GM12878 (cell line): ENCODE data around the gene NFKB2. TPM values are rescaled to one million over a fixed set of nuclear protein-coding genes. Genes with fewer than 3 reads are reported as not detected.

Source experiments
- BACH1 ChIP-seq: fragments of 450-650 bp; IDR thresholded peaks from 2 replicates; pipeline ENCODE4 v1.6.1; 2017; ENCODE audit warnings: mild to moderate bottlenecking, borderline replicate concordance
- BHLHE40 ChIP-seq, 2 experiments: fragments of 450-650 bp in 1 of 2; IDR thresholded peaks; 2 replicates each; pipeline ENCODE4 v1.6.1; 2011 to 2017; ENCODE audit warnings: low read depth in 2 of 2, borderline replicate concordance in 1 of 2, improper control_type of control experiment in 1 of 2, low read length in 1 of 2, mild to moderate bottlenecking in 1 of 2
- CREM ChIP-seq: IDR thresholded peaks from 2 replicates; pipeline ENCODE4 v1.6.1; 2014; ENCODE audit warnings: antibody characterized with exemption, low read depth
- DPF2 ChIP-seq: fragments of 450-650 bp; IDR thresholded peaks from 2 replicates; pipeline ENCODE4 v1.6.1; 2017; ENCODE audit warnings: mild to moderate bottlenecking
- EP300 ChIP-seq, 2 experiments: fragments of 150-350 bp in 1 of 2; IDR thresholded peaks; 2 replicates each; pipeline ENCODE4 v1.6.1; 2011 to 2012; ENCODE audit warnings: low read depth in 2 of 2, low read length in 2 of 2, borderline replicate concordance in 1 of 2, improper control_type of control experiment in 1 of 2, inconsistent platforms in 1 of 2; ENCODE audit not compliant: control insufficient read depth in 1 of 2
- EZH2 ChIP-seq: IDR thresholded peaks from 2 replicates; pipeline ENCODE4 v1.6.1; 2012; ENCODE audit warnings: low read depth, mild to moderate bottlenecking, control low read depth, inconsistent platforms, low read length, borderline replicate concordance; ENCODE audit not compliant: control insufficient read depth
- FOXK2 ChIP-seq: fragments of 450-650 bp; IDR thresholded peaks from 2 replicates; pipeline ENCODE4 v1.6.1; 2017; ENCODE audit warnings: mild to moderate bottlenecking, moderate library complexity
- GATAD2B ChIP-seq: fragments of 450-650 bp; conservative IDR thresholded peaks from 2 replicates; pipeline ENCODE4 v1.6.1; 2017; ENCODE audit warnings: low read depth, mild to moderate bottlenecking, moderate library complexity
- HCFC1 ChIP-seq: fragments of 150-350 bp; IDR thresholded peaks from 2 replicates; pipeline ENCODE4 v1.6.1; 2014; ENCODE audit warnings: low read length
- NFXL1 ChIP-seq: fragments of 450-650 bp; IDR thresholded peaks from 2 replicates; pipeline ENCODE4 v1.6.1; 2017; ENCODE audit warnings: antibody characterized with exemption, mild to moderate bottlenecking, borderline replicate concordance
- NR2F1 ChIP-seq: fragments of 450-650 bp; conservative IDR thresholded peaks from 2 replicates; pipeline ENCODE4 v1.6.1; 2017; ENCODE audit warnings: mild to moderate bottlenecking
- POLR2AphosphoS5 ChIP-seq: IDR thresholded peaks from 2 replicates; pipeline ENCODE4 v1.6.1; 2011; ENCODE audit warnings: mild to moderate bottlenecking, low read length, inconsistent platforms
- TAF1 ChIP-seq: IDR thresholded peaks from 2 replicates; pipeline ENCODE4 v1.6.1; 2011; ENCODE audit warnings: mild to moderate bottlenecking, low read depth, low read length, borderline replicate concordance
- TCF12 ChIP-seq: IDR thresholded peaks from 2 replicates; pipeline ENCODE4 v1.6.1; 2011; ENCODE audit warnings: low read depth, mild to moderate bottlenecking, low read length
- TCF3 ChIP-seq: IDR thresholded peaks from 2 replicates; pipeline ENCODE4 v1.6.1; 2012; ENCODE audit warnings: low read depth, mild to moderate bottlenecking, low read length, borderline replicate concordance; ENCODE audit not compliant: insufficient read depth
- polyA plus RNA-seq, 11 experiments: library from polyadenylated mRNA; depleted of rRNA in 4 of 11; unstranded in 6 of 11; stranded (reverse) in 5 of 11; fragments of >200 nt; fragmentation: Nextera tagmentation in 4 of 11; fragmentation: Illumina TruSeq in 1 of 11; extraction: Ambion mirVana in 4 of 11; extraction: Trizol in 1 of 11; gene quantifications; 1 replicate in 1 of 11; 2 replicates in 10 of 11; pipeline versions ENCODE4 v1.2.1 to v1.2.3, GENCODE V29; 2011 to 2016; ENCODE audit warnings: inconsistent platforms in 2 of 11, missing spikeins in 2 of 11, low read depth in 1 of 11
- total RNA-seq, 4 experiments: library from RNA; depleted of rRNA in 3 of 4; stranded (reverse); fragments of >200 nt in 3 of 4; fragmentation: Illumina TruSeq in 1 of 4; extraction: Trizol in 1 of 4; gene quantifications; 2 replicates each; pipeline versions ENCODE4 v1.2.1 to v1.2.3, GENCODE V29; 2013 to 2021
- TF ChIP-seq, protein P1 (sequence below): IDR thresholded peaks from 2 replicates; pipeline ENCODE4 v1.6.1; 2012; ENCODE audit warnings: low read depth, low read length, improper control_type of control experiment
- TF ChIP-seq, protein P2 (sequence below): fragments of 150-350 bp; IDR thresholded peaks from 2 replicates; pipeline ENCODE4 v1.6.1; 2014; ENCODE audit warnings: mild to moderate bottlenecking, low read depth, low read length
- TF ChIP-seq, protein P3 (sequence below): fragments of 450-650 bp; IDR thresholded peaks from 2 replicates; pipeline ENCODE4 v1.6.1; 2017; ENCODE audit warnings: mild to moderate bottlenecking, moderate library complexity
- TF ChIP-seq, protein P4 (sequence below): fragments of 450-650 bp; conservative IDR thresholded peaks from 2 replicates; pipeline ENCODE4 v1.6.1; 2017; ENCODE audit warnings: mild to moderate bottlenecking, moderate library complexity

NFKB2 gene
- total and polyA plus RNA-seq, 10 of the 15 experiments (the other 5 are each of a cell fraction or from before 2014, with no cell fraction given), result 0.56 to 144 (median 49.4) TPM

DNA sequence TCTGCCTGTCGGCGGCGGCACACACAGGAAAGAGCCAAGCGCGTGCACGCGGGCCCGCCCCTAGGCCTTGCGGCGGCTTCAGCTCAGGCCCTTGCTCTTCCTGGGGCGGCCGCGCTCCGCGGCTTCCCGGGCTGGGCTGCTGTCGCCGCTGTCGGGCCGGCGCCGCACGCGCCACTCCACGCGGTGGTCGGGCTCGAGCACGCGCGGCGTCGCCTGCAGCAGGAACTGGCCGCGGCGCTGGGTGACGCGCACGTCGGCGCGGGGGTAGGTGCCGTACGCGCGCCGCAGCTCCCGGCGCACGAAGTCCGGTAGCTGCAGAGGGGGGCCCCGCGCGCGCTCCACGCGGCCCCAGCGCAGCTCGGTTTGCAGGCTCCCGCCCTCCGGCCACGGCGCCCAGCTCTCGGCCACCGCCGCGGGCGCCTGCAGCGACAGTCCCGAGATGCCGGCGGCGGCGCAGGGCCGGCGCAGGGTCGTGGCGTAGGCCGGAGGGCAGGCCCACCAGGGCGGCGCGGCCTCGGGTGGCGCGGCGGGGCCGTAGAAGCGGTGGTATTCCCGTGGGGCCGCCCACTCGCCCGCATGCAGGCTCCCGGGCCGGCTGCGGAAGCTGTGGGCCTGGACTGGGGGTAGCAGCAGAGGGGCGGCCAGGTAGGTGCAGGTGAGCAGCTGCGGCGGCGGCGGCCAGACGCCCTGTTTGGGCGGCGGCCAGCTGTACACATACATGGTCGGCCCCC is 55.0 kb downstream of the NFKB2 start (continued):
- TF ChIP-seq, protein P1, sequence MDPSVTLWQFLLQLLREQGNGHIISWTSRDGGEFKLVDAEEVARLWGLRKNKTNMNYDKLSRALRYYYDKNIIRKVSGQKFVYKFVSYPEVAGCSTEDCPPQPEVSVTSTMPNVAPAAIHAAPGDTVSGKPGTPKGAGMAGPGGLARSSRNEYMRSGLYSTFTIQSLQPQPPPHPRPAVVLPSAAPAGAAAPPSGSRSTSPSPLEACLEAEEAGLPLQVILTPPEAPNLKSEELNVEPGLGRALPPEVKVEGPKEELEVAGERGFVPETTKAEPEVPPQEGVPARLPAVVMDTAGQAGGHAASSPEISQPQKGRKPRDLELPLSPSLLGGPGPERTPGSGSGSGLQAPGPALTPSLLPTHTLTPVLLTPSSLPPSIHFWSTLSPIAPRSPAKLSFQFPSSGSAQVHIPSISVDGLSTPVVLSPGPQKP, result 0 out of 2 replicates have a peak, but pooled peaks have one; percentile 16
- TF ChIP-seq CREM (0 out of 2 replicates have a peak, but pooled peaks have one; percentile 8), DPF2 (peak; percentile 91; the same call in 1 of the 2 replicates), HCFC1 (no peak), NR2F1 (peak; percentile 87), TAF1 (peak; percentile 72; the same call in 1 of the 2 replicates), TCF12 (0 out of 2 replicates have a peak, but pooled peaks have one; percentile 59), BHLHE40 (IDR thresholded peaks at IDR 0.05; ENCODE audit: borderline replicate concordance in 1 of 2, low read depth in 2 of 2, low read length in 1 of 2) (peak; percentile 87 to 96), POLR2AphosphoS5 (peak; percentile 51; the same call in 1 of the 2 replicates), BACH1 (peak; percentile 91), EZH2 (no peak), GATAD2B (peak; percentile 97), TCF3 (peak; percentile 11; the same call in 1 of the 2 replicates), EP300 (IDR thresholded peaks at IDR 0.05; ENCODE audit: borderline replicate concordance in 1 of 2, control insufficient read depth in 1 of 2, low read depth in 2 of 2, low read length in 2 of 2) (no peak), NFXL1 (no peak), FOXK2 (no peak)
- TF ChIP-seq, protein P2, sequence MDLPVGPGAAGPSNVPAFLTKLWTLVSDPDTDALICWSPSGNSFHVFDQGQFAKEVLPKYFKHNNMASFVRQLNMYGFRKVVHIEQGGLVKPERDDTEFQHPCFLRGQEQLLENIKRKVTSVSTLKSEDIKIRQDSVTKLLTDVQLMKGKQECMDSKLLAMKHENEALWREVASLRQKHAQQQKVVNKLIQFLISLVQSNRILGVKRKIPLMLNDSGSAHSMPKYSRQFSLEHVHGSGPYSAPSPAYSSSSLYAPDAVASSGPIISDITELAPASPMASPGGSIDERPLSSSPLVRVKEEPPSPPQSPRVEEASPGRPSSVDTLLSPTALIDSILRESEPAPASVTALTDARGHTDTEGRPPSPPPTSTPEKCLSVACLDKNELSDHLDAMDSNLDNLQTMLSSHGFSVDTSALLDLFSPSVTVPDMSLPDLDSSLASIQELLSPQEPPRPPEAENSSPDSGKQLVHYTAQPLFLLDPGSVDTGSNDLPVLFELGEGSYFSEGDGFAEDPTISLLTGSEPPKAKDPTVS, result no peak
- TF ChIP-seq, protein P3, sequence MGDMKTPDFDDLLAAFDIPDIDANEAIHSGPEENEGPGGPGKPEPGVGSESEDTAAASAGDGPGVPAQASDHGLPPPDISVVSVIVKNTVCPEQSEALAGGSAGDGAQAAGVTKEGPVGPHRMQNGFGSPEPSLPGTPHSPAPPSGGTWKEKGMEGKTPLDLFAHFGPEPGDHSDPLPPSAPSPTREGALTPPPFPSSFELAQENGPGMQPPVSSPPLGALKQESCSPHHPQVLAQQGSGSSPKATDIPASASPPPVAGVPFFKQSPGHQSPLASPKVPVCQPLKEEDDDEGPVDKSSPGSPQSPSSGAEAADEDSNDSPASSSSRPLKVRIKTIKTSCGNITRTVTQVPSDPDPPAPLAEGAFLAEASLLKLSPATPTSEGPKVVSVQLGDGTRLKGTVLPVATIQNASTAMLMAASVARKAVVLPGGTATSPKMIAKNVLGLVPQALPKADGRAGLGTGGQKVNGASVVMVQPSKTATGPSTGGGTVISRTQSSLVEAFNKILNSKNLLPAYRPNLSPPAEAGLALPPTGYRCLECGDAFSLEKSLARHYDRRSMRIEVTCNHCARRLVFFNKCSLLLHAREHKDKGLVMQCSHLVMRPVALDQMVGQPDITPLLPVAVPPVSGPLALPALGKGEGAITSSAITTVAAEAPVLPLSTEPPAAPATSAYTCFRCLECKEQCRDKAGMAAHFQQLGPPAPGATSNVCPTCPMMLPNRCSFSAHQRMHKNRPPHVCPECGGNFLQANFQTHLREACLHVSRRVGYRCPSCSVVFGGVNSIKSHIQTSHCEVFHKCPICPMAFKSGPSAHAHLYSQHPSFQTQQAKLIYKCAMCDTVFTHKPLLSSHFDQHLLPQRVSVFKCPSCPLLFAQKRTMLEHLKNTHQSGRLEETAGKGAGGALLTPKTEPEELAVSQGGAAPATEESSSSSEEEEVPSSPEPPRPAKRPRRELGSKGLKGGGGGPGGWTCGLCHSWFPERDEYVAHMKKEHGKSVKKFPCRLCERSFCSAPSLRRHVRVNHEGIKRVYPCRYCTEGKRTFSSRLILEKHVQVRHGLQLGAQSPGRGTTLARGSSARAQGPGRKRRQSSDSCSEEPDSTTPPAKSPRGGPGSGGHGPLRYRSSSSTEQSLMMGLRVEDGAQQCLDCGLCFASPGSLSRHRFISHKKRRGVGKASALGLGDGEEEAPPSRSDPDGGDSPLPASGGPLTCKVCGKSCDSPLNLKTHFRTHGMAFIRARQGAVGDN, result peak; percentile 96
- TF ChIP-seq, protein P4, sequence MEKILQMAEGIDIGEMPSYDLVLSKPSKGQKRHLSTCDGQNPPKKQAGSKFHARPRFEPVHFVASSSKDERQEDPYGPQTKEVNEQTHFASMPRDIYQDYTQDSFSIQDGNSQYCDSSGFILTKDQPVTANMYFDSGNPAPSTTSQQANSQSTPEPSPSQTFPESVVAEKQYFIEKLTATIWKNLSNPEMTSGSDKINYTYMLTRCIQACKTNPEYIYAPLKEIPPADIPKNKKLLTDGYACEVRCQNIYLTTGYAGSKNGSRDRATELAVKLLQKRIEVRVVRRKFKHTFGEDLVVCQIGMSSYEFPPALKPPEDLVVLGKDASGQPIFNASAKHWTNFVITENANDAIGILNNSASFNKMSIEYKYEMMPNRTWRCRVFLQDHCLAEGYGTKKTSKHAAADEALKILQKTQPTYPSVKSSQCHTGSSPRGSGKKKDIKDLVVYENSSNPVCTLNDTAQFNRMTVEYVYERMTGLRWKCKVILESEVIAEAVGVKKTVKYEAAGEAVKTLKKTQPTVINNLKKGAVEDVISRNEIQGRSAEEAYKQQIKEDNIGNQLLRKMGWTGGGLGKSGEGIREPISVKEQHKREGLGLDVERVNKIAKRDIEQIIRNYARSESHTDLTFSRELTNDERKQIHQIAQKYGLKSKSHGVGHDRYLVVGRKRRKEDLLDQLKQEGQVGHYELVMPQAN, result peak; percentile 92
